Stimulated activated CD4-positive, alpha-beta T cell treated with anti-CD3 and anti-CD28 coated beads, Interleukin-1b, Interleukin-23, amount 100 ng/mL, for 48 hours (primary cell): ENCODE measurements around the gene CNTN5.

ENCODE experiments used
- DNase-seq: peaks from one replicate; pipeline ENCODE4 v3.0.0-alpha.2; 2020

The CNTN5 gene

GRCh38 chr11:99640671-99641070 is 619.9 kb downstream of the CNTN5 start:
- DNase-seq: no peak

- DNase-seq: no peak
These were observed 625.2 kb downstream of the CNTN5 start for GRCh38 chr11:99645934-99646333.

DNA sequence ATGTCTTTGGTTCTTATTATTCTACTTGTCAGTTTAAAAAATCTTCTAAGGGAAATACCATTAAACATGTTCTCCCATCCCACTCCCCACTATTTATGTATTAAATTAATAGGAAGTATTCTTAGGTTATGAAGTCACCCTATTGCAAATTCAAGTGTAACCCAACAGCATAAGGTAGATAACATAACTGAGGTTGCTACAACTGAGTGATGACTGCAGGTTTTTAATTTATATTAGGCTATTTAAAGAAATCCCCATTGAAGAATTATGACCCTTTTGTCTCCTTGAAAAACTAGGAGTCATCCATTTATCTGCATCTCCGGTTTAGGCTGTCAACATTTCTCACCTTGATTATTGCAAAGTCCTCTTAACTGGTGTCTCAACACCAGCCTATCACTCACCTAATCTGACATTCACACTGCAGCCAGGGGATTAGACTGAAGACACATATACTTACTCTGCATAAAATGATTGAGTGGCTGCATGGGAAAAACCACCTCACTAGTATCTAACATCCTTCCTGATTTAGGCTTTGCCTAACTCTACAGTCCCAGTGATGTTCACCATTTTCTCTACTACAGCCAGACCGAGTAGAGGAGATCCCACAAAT is 649.4 kb downstream of the CNTN5 start:
- no peak for DNase-seq

DNA sequence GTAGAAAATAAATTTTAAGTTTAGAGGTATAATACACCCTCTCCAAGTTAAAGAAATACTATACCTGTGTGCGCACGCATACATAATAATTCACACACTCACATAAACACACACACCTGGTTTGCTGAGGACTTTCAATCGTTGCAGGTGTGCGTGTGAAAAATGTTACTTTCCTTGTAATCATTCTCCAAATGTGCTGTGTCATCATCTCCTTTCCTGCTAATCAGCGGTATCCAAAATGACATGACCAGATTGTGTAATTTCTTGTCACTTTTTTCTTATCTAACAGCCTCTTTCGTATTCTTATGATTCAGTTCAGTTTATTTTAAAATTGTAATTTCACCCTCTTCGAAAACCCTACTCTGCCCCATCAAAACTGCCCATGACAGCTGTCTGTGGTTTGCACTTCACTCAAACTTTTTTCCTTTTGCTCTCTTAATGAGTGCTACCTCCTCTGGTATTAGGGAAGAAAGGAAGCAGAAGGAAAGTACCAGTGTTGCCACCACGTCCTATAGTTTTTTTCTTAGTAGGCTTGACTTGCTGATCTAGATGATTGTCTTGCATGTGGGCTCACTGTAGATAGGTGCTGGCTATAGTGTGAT is 651.2 kb downstream of the CNTN5 start:
- no peak for DNase-seq

DNA sequence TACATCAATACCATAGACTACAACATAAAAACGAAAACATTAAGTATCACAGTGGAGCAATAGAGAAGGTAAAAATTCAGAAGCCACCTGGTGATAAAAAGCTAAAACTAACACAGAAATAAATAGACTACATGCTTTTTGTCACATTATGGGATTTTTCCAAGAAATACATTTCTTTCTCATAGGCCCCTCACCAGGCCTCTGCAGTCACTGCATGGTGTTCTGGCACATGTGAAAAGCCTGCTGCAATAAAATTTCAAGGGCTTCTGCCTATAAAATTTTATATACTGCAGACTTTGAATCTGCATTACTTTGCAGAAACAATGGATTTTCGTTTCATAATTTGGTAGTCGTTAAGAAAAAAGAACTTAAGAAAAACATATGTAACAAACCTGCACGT is 655.5 kb downstream of the CNTN5 start:
- no peak for DNase-seq

GRCh38 chr11:99682171-99682570 is 661.4 kb downstream of the CNTN5 start:
- no peak for DNase-seq

DNA sequence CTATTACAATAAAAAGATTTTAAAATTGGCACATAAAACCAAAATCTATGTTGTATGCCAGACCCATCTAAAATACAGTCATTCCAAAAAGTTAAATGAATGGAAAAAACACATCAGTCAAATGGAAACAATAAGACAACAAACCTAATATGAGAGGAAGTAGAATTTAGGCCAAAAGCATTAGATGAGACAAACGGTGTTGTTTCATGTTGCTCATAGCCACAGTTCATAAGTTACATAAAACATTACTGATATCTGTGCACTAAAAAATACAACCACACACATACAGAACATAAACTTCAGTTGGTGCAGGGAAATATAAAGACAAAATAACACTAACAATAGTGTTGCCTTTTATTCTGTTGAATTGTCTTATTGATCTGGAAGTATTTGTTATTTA is 661.9 kb downstream of the CNTN5 start:
- no peak for DNase-seq

- DNase-seq: no peak
These were observed 663.2 kb downstream of the CNTN5 start for GRCh38 chr11:99683933-99684332.

- no peak for DNase-seq
These were observed 666.1 kb downstream of the CNTN5 start for GRCh38 chr11:99686838-99687237.

GRCh38 chr11:99687320-99687719 is 666.6 kb downstream of the CNTN5 start:
- no peak for DNase-seq

DNA sequence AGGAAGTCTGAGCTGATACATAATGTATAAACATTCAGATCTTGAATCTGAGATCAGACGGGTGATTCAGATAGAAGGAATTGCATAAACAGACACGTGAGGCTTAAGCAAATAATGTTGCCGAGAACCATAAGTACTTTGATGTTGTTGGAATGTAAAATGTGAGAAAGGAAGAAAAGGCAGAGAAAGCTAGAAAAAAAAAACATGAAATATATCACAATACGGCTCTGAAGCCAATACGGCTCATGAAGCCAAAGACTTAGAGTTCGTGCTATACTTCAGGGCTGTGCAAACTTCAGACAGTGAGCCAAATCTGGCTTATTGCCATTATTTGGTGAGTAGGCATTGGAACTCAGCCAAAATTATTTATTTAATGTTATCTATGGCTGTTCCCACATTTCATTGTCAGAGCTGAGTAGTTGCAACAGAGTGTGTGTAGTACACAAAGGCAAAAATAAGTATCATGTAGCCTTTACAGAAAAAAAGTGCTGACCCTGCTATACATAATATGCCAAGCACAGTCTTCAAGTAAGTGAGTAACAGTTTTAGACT is 673.3 kb downstream of the CNTN5 start:
- DNase-seq: no peak

DNA sequence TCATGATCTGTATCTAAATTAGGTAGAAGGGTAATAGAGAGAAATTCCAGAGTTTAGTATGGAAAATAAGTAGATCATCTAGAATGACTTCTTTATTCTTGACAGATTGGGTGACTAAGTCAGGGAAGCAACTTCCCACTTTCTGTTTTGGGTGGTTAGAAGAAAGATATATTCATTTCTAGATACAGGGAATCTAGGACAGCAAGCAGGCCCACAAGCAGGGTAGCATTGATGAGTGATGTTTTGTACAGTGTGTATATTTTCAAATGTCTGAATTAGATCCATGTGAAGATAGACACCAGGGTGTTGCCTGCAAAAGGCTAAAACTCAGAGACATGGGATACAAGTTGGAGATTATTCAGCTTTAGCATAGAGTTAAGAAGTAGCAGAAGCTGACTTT is 674.4 kb downstream of the CNTN5 start:
- DNase-seq: no peak

DNA sequence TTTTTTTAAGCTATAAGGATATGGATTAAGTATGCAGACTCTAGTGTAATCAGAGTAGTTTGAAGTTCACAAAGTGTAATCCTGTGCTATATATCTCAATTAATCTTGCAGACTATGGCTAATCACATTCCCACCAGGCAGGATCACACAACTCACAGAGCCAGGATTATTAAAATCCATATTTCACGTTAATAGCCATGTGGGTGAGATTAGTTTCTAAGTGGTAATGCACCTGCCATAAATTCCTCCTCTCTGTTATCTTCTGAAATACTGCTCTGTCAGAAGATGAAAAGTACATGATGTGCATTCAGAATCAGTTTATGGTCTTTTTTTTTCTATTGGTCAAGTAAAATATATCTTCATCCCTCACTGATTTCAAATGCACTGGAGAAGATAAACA is 686.1 kb downstream of the CNTN5 start:
- no peak for DNase-seq

GRCh38 chr11:99708928-99709672 is 688.4 kb downstream of the CNTN5 start:
- DNase-seq: no peak

- DNase-seq: no peak
These were observed 695.6 kb downstream of the CNTN5 start for GRCh38 chr11:99716302-99716701.

DNA sequence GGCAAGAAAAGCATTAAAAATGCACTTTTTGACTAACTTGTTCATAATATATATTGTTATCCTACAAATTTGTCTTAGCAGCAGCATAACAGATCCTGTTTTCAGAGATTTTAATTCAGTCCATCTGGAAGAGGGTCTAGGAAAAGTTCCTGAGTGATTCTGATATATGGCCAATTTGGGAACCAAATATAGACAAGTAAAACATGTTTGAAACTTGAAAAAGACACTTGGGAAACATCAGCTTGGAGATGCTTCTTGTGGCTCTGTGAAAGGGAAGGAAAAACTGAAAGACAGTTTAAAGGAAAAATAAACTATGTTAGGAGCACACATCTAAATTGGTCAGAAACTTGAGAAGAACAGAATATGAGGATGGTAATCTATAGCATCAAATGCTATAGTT is 697.5 kb downstream of the CNTN5 start:
- DNase-seq: no peak

- no peak for DNase-seq
These were observed 718.8 kb downstream of the CNTN5 start for GRCh38 chr11:99739464-99740089.

- DNase-seq: no peak
These were observed 721.8 kb downstream of the CNTN5 start for GRCh38 chr11:99742501-99742900.

DNA sequence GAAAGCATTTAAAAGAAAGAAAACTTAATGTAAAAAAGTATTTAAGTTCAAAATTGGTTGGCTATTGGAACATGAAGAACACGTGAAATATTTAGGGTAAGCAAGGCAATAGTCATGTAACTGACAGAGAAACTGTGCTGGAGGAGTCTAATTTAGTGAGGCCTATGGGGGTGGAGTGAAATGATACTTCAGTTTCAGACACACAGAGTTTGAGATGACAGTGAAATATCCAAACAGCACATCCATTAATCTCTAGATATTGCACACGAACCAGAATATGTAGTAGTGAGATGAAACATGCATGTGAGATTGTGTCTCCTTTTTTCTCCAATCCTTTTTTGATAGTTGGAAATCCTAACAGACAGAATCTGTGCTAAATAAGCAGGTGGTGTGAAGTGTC is 739.0 kb downstream of the CNTN5 start:
- DNase-seq: no peak

DNA sequence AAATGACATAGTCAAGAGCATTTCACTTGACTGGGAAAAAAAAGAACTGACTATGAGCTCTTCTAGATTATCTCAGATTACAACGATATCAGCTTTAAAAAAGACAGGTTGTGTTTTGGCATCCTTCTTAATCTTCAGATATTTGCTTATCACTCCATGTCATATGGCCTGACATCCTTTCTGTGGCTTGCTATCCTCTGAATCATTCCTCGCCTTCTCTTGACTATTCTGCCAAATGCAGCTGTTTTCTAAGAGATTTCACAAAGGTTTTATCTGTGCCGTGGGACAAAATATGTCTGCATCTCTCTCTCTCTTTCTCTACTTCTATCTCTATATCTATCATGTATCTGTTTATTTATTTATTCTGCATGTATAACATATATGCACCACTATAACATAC is 746.1 kb downstream of the CNTN5 start:
- DNase-seq: no peak

GRCh38 chr11:99773646-99774045 is 752.9 kb downstream of the CNTN5 start:
- DNase-seq: no peak

DNA sequence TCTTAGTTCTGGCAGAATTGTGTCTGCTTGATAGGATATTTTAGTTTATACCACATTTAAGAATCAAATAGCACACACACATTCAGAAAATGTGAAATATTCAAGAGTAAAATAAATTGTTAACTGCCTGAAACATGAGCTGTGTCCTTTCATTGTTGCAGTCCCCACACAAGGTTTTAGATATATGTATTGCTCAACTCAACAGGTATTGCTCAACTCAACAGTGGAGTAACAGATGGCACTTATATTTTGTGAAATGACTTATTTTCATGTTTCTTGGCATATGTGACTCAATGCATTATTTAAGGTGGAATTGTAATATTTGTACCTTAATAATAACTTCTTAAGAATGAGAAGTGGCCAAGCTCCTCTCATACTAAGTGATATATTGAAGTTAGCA is 760.3 kb downstream of the CNTN5 start:
- no peak for DNase-seq

- no peak for DNase-seq
These were observed 770.6 kb downstream of the CNTN5 start for GRCh38 chr11:99791354-99791753.

DNA sequence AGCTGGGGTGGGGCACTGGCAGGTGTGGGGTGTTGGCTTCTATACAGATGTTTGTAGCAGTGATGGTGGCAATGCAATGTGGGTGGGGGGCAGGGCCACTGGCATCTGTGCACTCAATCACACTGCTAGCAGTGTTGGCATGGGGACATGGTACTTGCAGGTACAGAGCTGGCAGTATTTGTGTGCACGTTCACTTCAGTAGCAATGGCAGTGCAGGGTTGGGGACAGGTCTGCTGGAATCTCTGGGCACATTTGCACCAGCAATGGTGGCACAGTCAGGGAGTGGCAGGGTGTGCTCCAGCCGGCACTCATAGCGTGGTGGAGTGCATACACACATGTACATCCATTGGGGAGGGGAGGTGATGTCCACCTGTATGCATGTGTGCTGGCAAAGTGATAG is 775.2 kb downstream of the CNTN5 start:
- no peak for DNase-seq
